Erythroblast (primary cell): ENCODE results near the gene SYT3.
"Not testable (repeated sequence)": the region's sequence is repeated elsewhere in the genome, so short reads cannot be mapped to it uniquely, and the experiment has no call there.

Experiments used
- DNase-seq, 2 experiments: peaks; one replicate each; lab custom pipeline; 2025; lab: John Stamatoyannopoulos, UW
- GATA1 ChIP-seq: IDR thresholded peaks from 2 replicates; pipeline ENCODE4 v1.6.1; 2011; ENCODE audit warnings: low read depth, mild to moderate bottlenecking, control low read depth, low read length, moderate library complexity
- POLR2A ChIP-seq: IDR thresholded peaks from 2 replicates; pipeline ENCODE4 v1.6.1; 2011; ENCODE audit warnings: mild to moderate bottlenecking, low read length

SYT3 gene

DNA sequence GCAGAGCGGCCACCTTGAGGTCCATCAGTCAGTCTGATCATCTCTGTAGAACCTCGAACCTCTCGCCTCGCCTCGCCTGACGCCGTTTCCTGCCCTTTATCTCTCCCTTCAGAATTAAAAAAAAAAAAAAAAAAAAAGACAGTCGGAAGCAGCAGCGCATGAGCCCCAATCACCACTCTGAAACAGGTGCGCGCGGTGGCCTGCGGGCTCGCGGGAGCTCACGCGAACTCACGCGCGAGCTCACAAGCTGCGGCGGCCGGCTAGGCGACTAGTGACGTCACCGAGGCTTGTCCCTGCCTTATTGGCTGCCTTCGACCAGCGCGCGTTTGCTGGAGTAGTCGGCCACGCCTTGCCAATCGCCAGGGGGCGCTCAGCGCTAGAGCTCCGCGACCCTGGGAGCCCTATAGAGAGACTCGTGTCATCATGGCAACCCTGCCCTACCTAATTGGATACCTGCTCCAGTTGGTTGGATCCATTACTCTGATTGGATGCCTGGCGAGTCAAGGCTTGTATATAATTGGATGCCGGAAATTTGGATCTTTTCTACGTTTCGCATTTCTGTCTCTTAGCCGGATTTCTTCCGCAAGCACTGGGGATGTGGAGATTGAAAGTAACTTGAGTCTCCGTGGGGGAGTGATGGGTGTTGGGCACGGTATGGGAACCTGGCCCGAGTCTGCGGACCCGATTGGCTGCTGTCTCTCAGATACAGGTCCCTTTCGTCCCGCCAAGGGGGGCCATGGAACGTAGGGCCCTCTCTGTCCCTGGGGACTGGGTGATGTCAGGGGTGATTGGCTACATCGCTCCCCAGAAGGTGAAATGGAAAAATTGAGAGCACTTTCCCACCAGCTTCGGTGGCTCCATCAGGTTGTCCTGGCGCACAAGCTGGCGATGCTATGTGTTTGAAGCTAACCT, 31.6 kb downstream of the SYT3 start:
- TF ChIP-seq GATA1 (no peak), POLR2A (no peak)
- DNase-seq = peak; percentile 87 to 89

DNA sequence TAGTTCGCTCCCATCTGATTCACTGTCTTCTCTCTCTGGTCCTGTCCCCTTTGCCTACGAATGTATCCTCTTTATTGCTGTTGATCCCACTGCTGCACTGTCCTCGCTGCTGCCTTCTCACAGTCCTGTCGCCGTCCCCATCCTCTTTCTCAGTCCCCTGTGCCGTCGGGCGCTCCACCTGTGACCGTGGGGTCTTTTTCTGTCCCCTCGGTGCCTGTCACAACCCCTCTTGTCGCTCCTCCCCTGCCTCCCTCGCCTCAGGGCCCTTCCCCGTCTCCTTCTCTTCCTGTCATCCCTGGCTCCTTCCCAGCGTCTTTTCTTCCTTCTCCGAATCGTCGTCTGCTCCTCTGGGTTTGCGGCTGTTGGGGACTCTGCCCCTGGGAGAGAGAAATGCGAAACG, 32.3 kb downstream of the SYT3 start:
- TF ChIP-seq GATA1 (no peak), POLR2A (no peak)
- no peak for DNase-seq

DNA sequence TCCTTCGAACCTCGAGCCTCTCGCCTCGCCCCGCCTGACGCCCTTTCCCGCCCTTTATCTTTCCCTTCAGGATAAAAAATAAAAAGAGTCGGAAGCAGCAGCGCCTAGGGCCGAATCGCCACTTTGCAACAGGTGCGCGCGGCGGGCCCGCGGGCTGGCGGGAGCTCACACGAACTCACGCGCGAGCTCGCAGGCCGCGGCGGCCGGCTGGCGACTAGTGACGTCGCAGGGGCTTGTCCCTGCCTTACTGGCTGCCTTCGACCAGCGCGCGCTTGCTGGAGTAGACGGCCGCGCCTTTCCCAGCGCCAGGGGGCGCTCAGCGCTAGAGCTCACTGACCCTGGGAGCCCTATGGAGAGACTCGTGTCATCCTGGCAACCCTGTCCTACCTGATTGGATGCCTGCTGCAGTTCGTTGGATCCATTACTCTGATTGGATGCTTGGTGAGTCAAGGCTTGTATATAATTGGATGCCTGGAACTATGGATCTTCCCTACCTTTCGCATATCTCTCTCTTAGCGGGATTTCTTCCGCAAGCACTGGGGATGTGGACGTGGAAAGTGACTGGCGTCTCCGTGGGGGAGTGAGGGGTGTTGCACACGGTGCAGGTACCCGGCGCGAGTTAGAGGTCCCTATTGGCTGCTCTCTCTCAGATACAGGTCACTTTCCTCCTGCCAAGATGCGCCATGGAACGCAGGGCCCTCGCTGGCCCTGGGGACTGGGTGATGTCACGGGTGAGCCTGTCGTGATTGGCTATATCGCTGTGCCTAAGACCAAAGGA, 33.4 kb downstream of the SYT3 start:
- not testable (repeated sequence) for DNase-seq

DNA sequence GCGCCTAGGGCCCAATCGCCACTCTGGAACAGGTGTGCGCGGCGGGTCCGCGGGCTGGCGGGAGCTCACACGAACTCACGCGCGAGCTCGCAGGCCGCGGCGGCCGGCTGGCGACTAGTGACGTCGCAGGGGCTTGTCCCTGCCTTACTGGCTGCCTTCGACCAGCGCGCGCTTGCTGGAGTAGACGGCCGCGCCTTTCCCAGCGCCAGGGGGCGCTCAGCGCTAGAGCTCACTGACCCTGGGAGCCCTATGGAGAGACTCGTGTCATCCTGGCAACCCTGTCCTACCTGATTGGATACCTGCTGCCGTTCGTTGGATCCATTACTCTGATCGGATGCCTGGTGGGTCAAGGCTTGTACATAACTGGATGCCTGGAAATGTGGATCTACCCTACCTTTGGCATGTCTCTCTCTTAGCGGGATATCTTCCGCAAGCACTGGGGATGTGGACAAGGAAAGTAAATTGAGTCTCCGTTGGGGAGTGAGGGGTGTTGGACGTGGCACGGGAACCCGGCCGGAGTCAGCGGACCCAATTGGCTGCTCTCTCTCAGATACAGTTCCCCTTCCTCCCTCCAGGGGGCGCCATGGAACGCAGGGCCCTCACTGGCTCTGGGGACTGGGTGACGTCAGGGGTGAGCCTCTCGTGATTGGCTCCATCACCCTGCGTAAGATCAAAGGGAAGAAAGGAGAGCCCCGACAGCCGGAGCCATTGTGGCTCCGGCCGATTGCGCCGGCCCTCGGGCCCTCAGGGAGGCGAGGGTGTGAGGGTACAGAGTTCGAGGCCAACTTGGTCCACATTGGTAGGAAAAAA, 35.2 kb downstream of the SYT3 start:
- DNase-seq = not testable (repeated sequence)

DNA sequence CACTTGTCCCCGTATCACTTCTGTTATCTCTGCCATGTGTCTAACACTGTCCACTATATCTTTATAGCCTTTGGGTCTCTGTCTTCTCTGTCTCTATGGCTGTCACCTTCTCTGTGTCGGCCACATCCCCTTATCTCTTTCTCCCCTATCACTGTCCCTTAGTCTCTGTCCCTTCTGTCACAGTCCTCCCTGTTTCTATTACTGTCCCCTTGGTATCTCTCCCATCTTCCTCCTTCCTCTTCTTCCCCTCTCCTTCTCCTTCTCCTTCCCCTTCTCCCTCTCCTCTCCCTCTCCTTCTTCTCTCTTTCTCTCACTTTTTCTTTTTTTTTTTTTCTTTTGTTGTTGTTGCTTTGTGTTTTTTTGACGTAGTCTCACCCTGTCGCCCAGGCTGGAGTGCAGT, 36.7 kb downstream of the SYT3 start:
- TF ChIP-seq POLR2A (no peak), GATA1 (no peak)
- no peak for DNase-seq

DNA sequence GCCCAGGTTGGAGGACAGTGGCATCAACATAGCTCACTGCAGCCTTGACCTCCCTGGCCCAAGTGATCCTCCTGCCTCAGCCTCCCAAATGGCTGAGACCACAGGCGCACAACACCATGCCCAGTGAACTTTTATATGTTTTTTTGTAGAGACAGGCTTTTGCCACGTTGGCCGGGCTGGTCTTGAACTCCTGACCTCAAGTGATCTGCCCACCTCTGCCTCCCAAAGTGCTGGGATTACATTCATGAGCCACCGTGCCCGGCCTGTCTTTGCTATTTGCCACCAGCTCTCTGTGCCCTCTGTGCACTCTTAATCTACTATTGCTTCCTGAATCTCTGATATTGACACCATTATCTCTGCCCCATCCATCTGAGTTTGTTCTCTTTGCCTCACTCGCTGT, 37.2 kb downstream of the SYT3 start:
- TF ChIP-seq GATA1 = no peak
- no peak for TF ChIP-seq POLR2A
- no peak for DNase-seq

DNA sequence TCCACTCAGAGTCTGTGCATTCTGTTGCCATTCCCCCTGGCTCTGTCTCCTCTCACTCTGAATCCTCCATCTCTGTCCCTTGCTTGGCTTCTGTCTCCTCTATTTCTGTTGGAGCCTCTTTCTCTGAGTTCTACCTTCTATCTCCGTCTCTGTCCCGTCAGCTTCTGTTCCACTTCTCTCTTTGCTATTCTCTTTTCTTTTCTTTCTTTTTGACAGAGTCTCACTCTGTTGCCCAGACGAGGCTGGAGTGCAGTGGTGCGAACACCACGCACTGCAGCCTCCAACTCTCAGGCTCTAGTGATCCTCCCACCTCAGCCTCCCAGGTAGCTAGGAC, 37.6 kb downstream of the SYT3 start:
- TF ChIP-seq POLR2A (peak; percentile 64), GATA1 (no peak)
- DNase-seq = no peak

DNA sequence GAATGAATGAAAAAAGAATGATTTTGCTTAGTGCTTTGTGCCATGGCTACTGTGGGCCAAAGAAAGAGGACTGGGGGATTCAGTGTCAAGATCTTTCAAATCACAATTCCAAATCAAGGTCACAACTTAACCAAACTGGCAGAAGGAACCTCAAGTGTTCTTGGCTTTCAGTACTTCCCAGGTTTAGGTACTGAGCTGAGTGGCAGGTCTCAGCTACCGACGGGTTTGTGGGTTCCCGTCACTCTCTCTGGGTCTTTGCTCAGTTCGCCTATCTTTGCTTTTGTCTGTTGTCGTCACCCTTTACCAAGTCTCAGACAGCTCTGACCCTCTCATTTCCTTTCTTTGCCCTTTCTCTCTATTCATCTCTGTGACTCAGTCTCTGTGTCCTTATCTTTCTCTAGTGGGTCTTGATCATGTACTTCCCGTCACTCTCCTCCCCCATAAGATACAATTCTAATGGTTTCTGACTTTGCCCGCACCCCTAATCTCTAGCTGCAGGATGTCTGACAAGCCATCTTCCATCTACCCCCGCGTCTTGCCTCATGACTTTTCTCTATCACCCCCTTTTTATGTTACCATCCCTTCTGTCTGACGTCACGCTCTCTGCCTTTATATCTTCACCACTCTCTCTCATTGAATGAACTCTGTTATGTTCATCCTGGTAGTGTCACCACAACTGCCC, 38.1 kb downstream of the SYT3 start:
- TF ChIP-seq POLR2A (no peak), GATA1 (no peak)
- peak in 1 of 2 experiments; percentile 44 for DNase-seq

DNA sequence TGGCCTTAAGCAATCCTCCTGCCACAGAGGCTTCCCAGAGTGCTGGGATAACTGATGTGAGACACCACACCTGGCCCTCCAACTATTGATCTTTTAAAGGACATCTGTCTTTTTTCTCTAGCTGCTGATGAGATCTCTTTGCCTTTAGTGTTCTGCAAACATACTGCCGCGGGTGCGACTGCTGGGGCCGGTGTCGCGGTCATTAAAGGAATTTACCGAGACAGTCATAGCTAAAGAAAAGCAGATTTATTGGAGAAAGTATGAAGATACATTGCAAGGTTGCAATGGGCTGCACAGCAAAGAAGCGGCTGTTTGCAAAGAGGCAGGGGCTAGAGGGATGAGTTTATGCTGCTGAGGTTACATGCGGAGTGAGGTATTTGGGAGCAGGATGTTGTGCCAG, 40.3 kb downstream of the SYT3 start:
- DNase-seq = no peak
- TF ChIP-seq GATA1 = no peak
- no peak for TF ChIP-seq POLR2A

DNA sequence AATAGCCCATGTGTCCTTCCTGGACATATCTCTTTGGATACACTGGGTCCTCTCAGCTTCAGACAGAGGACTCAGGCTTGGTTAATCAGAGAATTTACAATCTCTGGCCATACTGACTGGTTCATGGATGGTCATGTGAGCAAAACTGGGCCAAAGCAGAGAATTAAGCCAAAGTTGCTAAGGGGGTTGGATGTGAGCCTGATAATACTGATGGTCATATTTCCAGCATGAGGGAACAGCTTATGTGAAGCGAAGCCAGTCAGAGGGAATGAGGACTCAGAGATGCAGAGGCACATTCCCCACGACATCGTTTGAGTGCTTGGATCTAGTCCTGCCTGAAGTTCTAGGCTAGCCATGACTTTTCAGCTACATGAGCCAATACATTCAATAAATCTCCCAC, 49.5 kb downstream of the SYT3 start:
- no peak for TF ChIP-seq POLR2A
- no peak for DNase-seq

DNA sequence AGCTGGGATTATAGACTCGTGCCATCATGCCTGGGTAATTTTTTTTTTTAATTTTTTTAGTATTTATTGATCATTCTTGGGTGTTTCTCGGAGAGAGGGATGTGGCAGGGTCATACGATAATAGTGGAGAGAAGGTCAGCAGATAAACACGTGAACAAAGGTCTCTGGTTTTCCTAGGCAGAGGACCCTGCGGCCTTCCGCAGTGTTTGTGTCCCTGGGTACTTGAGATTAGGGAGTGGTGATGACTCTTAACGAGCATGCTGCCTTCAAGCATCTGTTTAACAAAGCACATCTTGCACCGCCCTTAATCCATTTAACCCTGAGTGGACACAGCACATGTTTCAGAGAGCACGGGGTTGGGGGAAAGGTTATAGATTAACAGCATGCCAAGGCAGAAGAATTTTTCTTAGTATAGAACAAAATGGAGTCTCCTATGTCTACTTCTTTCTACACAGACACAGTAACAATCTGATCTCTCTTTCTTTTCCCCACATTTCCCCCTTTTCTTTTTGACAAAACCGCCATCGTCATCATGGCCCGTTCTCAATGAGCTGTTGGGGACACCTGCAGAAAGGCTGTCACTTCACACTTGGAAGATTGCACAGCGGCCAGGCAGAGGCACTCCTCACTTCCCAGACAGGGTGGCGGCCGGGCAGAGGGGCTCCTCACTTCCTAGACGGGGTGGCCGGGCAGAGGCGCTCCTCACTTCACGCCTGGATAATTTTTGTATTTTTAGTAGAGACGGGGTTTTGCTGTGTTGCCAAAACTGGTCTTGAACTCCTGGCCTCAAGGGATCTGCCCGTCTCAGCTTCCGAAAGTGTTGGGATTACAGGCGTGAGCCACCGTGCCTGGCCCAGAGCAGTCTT, 57.7 kb downstream of the SYT3 start:
- DNase-seq = not testable (repeated sequence)

DNA sequence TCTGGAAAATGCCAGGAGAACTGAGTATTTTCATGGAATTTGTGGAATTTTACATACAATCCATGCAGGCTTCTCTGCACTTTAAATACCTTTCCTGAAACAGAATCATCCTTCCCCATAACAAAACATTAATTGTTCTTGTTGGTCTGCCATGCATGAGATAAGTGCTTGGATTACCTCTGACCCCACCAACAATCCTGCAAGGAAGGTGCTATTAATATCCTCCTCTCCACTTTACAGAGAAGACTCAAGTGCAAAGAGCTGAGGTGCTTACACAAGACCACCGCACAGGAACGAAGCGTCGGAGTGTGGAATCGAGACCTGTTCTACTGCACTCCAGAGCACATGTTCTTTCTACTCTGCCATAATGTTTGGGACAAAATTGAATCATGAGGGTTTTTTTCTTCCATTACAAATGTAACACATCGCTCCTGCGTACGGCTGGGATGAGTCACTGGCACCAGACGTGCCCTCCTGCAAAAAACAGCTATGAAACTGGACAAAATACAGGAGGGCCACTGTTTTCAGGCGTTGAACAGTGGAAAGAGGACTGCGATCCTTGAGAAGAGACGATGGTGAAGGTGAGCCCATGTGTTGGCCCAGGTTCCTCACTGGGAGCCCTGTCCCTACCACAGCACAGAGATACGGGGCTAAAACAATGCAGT, 58.6 kb downstream of the SYT3 start:
- no peak for DNase-seq

DNA sequence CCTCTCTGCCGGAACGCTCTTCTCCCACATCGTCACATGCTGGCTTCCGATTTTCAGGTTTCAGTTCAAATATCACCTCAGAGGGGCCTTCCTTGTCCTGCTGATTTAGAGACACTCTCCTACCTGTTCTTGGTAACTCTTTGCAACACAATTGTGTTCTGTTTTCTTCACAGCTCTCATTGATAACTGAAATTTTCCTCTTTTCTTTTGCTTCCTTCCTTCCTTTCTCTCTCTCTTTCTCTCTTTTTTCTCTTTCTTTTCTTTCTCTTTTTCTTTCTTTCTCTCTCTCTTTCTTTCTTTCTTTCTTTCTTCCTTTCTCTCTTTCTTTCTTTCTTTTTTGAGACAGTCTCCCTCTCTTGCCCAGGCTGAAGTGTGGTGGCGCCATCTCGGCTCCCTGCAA, 59.4 kb downstream of the SYT3 start:
- TF ChIP-seq POLR2A = no peak
- no peak for TF ChIP-seq GATA1
- DNase-seq = no peak

More for the DNA sequence above, 58.6 kb downstream of the SYT3 start:
- TF ChIP-seq POLR2A (no peak), GATA1 (no peak)

DNA sequence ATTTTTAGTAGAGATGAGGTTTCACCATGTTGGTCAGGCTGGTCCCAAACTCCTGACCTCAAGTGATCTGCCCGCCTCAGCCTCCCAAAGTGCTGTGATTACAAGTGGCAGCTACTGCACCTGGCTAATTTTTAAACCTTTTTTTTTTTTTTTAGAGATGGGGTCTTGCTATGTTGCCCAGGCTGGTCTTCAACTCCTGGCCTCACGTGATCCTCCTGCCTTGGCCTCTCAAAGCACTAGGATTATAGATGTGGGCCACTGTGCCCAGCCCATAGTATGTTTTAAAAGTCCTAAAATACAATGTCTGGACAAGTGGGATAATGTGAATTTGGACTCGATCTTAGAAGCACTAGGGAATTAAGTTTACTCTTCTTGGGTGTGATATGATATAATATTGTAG, 62.9 kb downstream of the SYT3 start:
- DNase-seq = not testable (repeated sequence)
